DOHH2 (cell line): ENCODE data around the gene DCAF15.

Source experiments
- H3F3A ChIP-seq: fragments of 200-600 bp; sonication (generic), shearing (Covaris generic); 2 replicates; pipeline ENCODE4 v1.6.0; 2016; ENCODE audit warnings: antibody characterized with exemption, mild to moderate bottlenecking; ENCODE audit not compliant: control insufficient read depth, insufficient read depth
- H3K27ac ChIP-seq: fragments of 200-600 bp; sonication (generic); 2 replicates; pipeline ENCODE4 v1.5.1; 2014; ENCODE audit warnings: low read depth, mild to moderate bottlenecking, low read length, moderate library complexity
- H3K27me3 ChIP-seq: fragments of 200-600 bp; sonication (generic); 2 replicates; pipeline ENCODE4 v1.6.1; 2014; ENCODE audit warnings: mild to moderate bottlenecking, low read length, mixed read lengths; ENCODE audit not compliant: control insufficient read depth
- H3K36me3 ChIP-seq: fragments of 200-600 bp; sonication (generic); 2 replicates; pipeline ENCODE4 v1.6.1; 2014; ENCODE audit warnings: mild to moderate bottlenecking, low read length, moderate library complexity, mixed read lengths; ENCODE audit not compliant: control insufficient read depth
- H3K4me1 ChIP-seq: fragments of 200-600 bp; sonication (generic); 2 replicates; pipeline ENCODE4 v1.6.1; 2014; ENCODE audit warnings: mild to moderate bottlenecking, low read length, mixed read lengths; ENCODE audit not compliant: control insufficient read depth
- H3K4me2 ChIP-seq: fragments of 200-600 bp; sonication (generic); 2 replicates; pipeline ENCODE4 v1.6.0; 2014; ENCODE audit warnings: mild to moderate bottlenecking, low read length, moderate library complexity
- H3K4me3 ChIP-seq: fragments of 200-600 bp; sonication (generic); 2 replicates; pipeline ENCODE4 v1.5.1; 2014; ENCODE audit warnings: mild to moderate bottlenecking, low read length, mixed read lengths
- H3K79me2 ChIP-seq: fragments of 200-600 bp; sonication (generic); 2 replicates; pipeline ENCODE4 v1.6.1; 2014; ENCODE audit warnings: mild to moderate bottlenecking, low read length, mixed read lengths; ENCODE audit not compliant: control insufficient read depth
- H3K9me2 ChIP-seq: fragments of 200-600 bp; sonication (generic); replicated peaks from 2 replicates; pipeline ENCODE4 v1.6.1; 2014; ENCODE audit warnings: mild to moderate bottlenecking, low read length, mixed read lengths; ENCODE audit not compliant: control insufficient read depth
- H3K9me3 ChIP-seq: fragments of 200-600 bp; sonication (generic); 2 replicates; pipeline ENCODE4 v1.6.1; 2014; ENCODE audit warnings: antibody characterized with exemption, low read length, mixed read lengths; ENCODE audit not compliant: control insufficient read depth, insufficient read depth
- H4K20me1 ChIP-seq: fragments of 200-600 bp; sonication (generic); 2 replicates; pipeline ENCODE4 v1.6.0; 2014; ENCODE audit warnings: low read depth, mild to moderate bottlenecking, antibody characterized with exemption, low read length, moderate library complexity; ENCODE audit not compliant: control insufficient read depth, insufficient read depth
- EZH2phosphoT487 ChIP-seq: fragments of 200-600 bp; sonication (generic); IDR thresholded peaks from 2 replicates; pipeline ENCODE4 v1.6.1; 2017; ENCODE audit warnings: borderline replicate concordance, mild to moderate bottlenecking, antibody characterized with exemption, low read length, moderate library complexity, mixed read lengths
- TF ChIP-seq, protein P1 (sequence below): fragments of 200-600 bp; sonication (generic); IDR thresholded peaks from one replicate; pipeline ENCODE4 v1.5.1; 2014; ENCODE audit warnings: antibody characterized with exemption, mild to moderate bottlenecking, low read depth, low read length; ENCODE audit not compliant: poor library complexity, severe bottlenecking

Gene DCAF15

GRCh38 chr19:13997631-13997962 is 45.3 kb downstream of the DCAF15 start:
- Histone ChIP-seq H3K27me3 (no peaks in the 10 kb centered on the region), H3K79me2 (peaks cover 56% of the 10 kb centered on the region), H3K36me3 (peaks cover 35% of the 10 kb centered on the region), H3K4me3 (no peak overlapping the region), H3F3A (no peaks in the 10 kb centered on the region), H3K9me2 (no peaks in the 10 kb centered on the region), H4K20me1 (no peaks in the 10 kb centered on the region), H3K4me1 (peaks cover 22% of the 10 kb centered on the region), H3K9me3 (peaks cover 7% of the 10 kb centered on the region), H3K27ac (no peak overlapping the region), H3K4me2 (no peak overlapping the region)
- TF ChIP-seq EZH2phosphoT487, result no peak
- TF ChIP-seq, protein P1, sequence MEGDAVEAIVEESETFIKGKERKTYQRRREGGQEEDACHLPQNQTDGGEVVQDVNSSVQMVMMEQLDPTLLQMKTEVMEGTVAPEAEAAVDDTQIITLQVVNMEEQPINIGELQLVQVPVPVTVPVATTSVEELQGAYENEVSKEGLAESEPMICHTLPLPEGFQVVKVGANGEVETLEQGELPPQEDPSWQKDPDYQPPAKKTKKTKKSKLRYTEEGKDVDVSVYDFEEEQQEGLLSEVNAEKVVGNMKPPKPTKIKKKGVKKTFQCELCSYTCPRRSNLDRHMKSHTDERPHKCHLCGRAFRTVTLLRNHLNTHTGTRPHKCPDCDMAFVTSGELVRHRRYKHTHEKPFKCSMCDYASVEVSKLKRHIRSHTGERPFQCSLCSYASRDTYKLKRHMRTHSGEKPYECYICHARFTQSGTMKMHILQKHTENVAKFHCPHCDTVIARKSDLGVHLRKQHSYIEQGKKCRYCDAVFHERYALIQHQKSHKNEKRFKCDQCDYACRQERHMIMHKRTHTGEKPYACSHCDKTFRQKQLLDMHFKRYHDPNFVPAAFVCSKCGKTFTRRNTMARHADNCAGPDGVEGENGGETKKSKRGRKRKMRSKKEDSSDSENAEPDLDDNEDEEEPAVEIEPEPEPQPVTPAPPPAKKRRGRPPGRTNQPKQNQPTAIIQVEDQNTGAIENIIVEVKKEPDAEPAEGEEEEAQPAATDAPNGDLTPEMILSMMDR, result no peak

GRCh38 chr19:13998426-13998825 is 46.1 kb downstream of the DCAF15 start:
- no peaks in the 10 kb centered on the region for H4K20me1 ChIP-seq
- H3K9me2 ChIP-seq, result no peaks in the 10 kb centered on the region
- no peaks in the 10 kb centered on the region for H3K27me3 ChIP-seq
- H3K9me3 ChIP-seq, result peaks cover 7% of the 10 kb centered on the region
- H3K27ac ChIP-seq, result no peak overlapping the region
- H3K4me2 ChIP-seq, result no peak overlapping the region
- peaks cover 30% of the 10 kb centered on the region for H3K4me1 ChIP-seq
- H3K4me3 ChIP-seq, result no peak overlapping the region
- peaks cover 7% of the 10 kb centered on the region for H3F3A ChIP-seq
- no peak for TF ChIP-seq EZH2phosphoT487
- TF ChIP-seq, protein P1, result no peak
- H3K36me3 ChIP-seq, result peaks cover 32% of the 10 kb centered on the region
- H3K79me2 ChIP-seq, result peaks cover 63% of the 10 kb centered on the region

DNA sequence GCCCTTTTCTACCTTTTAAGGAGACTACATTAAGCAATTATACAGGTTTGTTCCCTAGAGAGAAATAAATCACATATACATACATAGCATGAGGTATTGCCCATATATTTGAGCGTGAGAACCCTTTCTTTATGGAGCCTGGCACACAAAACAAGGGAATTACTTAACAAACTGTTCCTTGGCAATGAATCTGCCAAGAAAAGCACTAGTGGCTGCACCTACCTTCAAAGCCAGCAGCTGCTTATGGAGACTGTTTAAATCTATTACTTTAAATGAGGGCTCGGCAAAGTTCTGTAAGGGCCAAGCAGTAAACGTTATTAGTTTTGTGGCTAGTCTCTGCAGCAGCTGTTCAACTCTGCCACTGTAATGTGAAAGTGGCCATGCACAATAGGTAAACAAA is 46.8 kb downstream of the DCAF15 start:
- Histone ChIP-seq H3K4me2 (no peak overlapping the region), H3K4me1 (peaks cover 37% of the 10 kb centered on the region), H3K79me2 (peaks cover 64% of the 10 kb centered on the region)

More for the DNA sequence above, 46.8 kb downstream of the DCAF15 start:
- Histone ChIP-seq H3K9me2 (no peaks in the 10 kb centered on the region), H3K27ac (no peak overlapping the region), H3K9me3 (peaks cover 7% of the 10 kb centered on the region), H4K20me1 (no peaks in the 10 kb centered on the region), H3K4me3 (no peak overlapping the region), H3F3A (peaks cover 11% of the 10 kb centered on the region), H3K36me3 (peaks cover 31% of the 10 kb centered on the region), H3K27me3 (no peaks in the 10 kb centered on the region)
- no peak for TF ChIP-seq EZH2phosphoT487
- TF ChIP-seq, protein P1, result no peak
